DMS 273 treated with DMSO at 0.1 percent for 48 hours (cell line): Measurements from ENCODE around the gene CNST.

Experiments used
- DNase-seq: peaks from one replicate; lab custom pipeline; 2025; lab: John Stamatoyannopoulos, UW

CNST gene, protein sequence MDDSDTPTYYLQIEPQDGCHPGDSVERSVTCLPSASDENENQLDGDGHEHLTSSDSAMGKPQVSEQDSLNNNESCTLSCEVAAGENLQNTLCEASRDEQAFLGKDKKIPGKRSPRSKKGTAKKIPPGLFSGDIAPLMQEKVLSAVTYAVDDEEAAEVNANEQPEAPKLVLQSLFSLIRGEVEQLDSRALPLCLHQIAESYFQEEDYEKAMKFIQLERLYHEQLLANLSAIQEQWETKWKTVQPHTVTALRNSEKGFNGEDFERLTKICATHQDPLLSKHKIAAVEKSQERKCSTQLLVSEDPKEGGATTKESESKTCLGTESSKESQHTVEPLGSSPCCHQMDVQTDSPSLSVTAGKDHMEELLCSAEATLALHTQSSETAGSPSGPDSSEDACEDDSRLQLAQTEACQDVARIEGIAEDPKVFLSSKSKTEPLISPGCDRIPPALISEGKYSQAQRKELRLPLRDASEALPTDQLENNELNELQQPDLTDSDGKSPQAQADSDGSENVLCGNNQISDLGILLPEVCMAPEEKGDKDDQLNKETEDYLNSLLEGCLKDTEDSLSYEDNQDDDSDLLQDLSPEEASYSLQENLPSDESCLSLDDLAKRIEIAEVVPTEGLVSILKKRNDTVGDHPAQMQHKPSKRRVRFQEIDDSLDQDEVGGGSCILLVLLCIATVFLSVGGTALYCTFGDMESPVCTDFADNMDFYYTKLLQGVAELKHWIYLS

DNA sequence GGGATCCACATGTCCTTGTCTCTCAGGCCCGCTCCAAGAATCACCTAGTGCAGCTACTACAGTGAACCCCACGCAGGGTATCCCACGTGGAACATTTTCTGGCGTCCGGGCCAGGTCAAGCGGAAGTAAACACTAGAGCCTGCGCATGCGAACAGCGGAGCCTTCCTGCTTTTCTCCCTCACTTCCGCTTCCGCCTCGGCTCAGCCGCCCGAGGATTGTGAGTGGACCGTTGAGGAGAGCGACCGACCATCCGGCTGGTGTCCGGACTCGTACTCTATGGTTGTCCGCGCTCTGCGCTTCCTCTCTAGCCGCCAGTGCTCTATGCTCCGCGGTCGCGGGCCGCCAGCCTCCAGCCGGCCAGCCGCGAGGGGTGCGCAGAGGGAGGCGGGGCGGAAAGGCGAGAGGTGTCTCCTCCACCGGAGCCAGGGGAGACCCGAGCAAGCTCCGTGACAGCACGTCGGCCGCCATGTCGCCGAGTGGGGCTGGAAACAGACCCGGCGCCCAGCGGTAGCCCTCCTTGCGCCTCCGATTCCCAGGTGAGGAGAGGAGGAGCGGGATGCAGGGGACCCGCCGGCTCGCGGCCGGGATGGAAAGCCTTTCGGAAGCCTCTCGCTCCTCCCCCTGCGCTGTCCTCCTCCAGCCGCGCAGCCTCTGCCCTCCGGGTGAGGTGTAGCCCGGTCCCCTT is at the start of gene CNST, which contains the start of gene TFB2M:
Gene CNST (plus strand): TSS at position 329 of the 685 bp plus-strand sequence. CDS start 25,107 bp downstream, outside the sequence.
Gene TFB2M (minus strand): TSS at position 134 of the 685 bp plus-strand sequence. CDS start 123 bp downstream, at position 11.
- peak; percentile 98 for DNase-seq

DNA sequence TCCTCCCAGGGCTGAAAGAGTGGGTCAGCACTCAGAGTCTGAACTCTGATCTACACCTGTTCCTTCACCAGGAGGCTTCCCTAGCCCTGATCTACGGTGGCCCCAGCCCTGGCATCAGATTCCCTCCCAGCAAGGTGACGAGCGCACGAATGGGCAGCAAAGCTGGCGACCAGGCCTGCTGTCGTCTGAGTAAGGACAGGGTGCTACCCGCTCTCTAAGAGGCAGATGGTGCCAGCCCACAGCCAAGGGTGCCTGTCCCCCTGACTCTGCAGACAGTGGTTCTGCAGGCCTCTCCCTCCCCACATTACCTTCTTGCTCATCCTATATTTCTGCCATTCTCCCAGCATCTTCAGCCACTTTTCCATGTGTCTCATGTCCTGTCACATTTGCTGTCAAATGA is 48.9 kb upstream of the CNST start:
- DNase-seq = no peak

- no peak for DNase-seq
Observed at GRCh38 chr1:246518456-246519205, 47.6 kb upstream of the CNST start.

- no peak for DNase-seq
Observed at GRCh38 chr1:246519514-246519913, 46.7 kb upstream of the CNST start.

DNA sequence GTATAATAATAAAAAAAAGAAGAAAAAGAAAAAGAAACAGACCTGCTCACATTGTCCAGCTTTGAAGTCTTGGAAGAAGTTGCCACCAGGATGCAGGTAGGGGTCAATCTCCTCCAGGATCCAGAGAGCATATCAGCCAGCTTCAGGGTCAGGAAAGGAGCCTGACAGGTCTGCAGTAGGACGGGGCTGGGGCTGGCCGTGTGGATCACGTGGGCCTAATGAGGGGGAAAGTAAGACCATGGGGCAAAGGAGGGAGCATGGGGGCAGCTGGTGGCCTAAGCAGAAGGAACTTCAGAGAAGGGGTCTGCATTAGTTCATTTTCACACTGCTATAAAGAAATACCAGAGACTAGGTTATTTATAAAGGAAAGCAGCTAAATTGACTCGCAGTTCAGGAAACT is 39.9 kb upstream of the CNST start:
- DNase-seq = no peak

- DNase-seq = no peak
Observed at GRCh38 chr1:246526915-246527314, 39.3 kb upstream of the CNST start.

- DNase-seq = no peak
Observed at GRCh38 chr1:246527402-246528088, 38.7 kb upstream of the CNST start.

DNA sequence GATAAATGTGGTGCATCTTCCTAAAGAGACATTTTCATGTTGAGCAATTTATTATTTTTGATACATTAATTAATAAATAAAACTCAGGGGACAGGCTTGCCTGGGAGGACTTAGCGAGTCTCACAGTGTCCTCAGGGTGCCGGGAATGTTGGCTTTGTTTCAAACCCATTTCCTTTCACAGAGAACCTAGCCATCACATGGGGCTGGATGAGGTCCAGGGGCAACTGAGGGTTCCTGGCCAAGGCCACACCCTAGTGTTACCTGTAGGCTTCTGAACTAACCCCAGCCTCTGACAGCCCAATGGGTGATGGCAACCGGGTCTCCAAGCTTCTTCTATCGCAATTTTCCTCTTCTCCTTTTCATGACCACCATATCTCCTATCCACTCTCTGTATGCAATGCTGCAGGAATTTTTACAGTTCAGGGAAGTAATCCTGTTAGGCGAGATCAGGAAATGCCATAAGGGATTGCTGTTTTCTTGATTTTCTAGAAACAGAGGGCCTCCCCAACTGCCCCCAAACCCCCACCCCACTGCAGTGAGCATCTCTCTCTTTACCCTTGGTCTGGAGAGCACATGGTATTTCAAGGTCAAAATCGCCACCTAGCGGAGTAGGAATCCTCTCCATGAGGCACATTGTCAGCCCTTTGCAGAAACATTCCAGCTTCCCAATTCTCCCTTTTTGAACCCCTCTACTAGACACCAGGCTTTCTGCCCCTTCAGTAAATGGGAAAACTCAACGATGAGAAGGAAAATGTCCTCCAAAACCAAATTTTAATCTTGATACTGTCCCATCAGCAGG is 37.1 kb upstream of the CNST start:
- no peak for DNase-seq

DNA sequence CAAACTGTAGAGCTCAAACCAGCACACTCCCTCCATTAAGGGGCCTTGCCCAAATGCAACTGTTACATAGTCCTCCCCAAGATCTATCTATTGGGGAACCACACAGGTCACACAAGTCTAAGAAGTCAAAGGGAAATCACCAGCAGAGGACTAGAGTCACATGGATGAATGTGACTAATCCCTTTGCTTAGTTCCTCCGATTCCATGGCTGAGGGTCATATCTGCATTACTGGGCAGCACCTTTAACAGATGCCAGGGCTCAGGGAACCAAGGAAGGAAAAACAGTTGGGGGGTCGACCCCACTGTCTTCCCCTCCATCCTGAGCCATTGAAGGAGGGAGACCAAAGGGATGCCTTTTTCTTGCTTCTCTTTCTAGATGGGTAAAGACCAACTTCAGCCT is 35.8 kb upstream of the CNST start:
- no peak for DNase-seq

GRCh38 chr1:246532519-246532918 is 33.7 kb upstream of the CNST start:
- no peak for DNase-seq

DNA sequence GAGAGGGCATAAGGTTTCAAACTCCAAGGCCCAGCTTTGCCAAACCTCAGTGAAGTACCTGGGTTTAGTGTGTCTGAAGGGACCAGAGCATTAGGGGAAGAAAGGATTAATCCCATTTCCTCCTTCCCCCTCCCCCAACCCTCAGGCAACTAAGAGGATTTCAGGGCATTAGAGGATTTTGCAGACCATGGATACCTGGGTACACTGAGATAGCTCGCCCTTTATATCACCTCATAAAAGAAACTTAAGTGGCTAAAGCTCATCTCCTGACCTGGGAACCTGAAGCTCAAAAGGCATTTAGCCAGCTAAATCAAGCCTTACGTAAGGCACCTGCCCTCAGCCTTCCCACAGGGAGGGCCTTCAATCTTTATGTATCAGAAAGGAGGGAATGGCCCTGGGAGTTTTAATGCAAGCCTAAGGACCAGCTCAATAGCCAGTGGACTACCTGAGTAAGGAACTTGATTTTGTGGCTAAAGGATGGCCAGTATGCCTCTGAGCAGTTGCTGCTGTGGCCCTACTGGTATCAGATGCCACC is 32.8 kb upstream of the CNST start:
- no peak for DNase-seq

DNA sequence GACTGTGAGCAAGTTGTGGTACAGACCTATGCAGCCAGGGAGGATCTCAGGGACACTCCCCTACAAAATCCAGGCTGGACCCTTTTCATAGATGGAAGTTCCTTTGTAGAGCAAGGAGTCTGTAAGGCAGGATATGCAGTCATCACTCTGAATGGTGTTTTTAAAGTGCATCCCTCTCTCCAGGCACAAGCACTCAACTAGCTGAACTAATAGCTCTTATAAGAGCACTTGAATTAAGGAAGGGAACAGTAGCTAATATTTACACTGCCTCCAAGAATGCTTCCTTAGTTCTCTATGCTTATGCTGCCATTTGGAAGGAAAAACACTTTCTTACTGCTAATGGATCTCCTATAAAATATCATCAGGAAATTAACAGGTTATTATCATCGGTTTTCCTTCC is 32.1 kb upstream of the CNST start:
- DNase-seq = no peak

DNA sequence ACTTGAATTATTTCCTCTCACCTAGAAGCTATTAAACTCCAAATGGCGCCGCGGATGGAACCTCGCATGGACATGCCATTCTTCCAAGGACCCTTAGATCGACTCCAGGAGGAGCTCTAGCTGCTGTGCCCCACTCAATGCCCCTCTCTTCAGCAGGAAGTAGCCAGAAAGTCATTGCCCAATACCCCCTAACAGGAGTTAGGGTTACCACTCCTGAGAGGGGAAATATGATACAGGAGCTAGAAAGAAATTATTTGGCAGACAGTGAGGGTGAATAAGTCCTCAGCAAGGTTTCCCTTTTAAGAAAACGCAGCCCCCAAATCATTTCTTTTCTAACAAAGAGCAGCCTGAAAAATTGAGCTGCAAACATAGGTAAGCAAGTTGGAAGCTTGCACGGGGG is 28.8 kb upstream of the CNST start:
- DNase-seq = no peak

GRCh38 chr1:246537887-246538286 is 28.4 kb upstream of the CNST start:
- no peak for DNase-seq

- DNase-seq = no peak
Observed at GRCh38 chr1:246540738-246541491, 25.3 kb upstream of the CNST start.

DNA sequence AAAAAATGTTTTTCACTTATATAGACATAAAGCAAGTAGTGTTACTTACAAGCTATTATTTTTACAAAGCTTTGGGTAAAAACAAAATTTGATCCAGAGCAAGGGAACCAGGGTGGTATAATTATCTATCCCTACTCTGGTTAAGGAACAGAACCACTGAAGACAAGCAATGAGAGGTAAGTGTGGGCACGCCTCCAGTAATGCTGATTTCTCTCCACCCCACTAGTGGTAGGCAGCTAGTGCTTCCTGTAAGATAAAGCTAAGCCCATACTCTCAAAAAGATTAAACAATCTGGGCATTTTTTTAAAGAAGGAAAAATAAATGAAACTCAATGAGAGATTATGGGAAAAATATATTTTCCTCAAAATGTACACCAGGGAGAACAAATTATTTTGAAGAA is 22.3 kb upstream of the CNST start:
- DNase-seq = no peak

GRCh38 chr1:246549665-246550064 is 16.6 kb upstream of the CNST start:
- DNase-seq = no peak

DNA sequence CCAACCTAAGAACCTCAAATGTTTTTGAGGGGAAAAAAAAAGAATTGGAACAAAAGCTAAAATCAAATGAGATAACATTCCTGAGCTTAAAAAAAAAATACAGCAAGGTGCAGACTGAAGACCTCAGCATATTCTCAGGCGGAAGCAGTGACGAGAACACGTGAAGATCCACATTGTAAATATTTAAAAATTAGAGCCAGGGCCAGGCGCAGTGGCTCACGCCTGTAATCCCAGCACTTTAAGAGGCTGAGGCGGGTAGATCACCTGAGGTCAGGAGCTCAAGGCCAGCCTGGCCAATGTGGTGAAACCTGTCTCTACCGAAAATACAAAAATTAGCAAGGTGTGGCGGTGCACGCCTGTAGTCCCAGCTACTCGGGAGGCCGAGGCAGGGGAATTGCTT is 15.9 kb upstream of the CNST start:
- DNase-seq = no peak

GRCh38 chr1:246552110-246552509 is 14.1 kb upstream of the CNST start:
- no peak for DNase-seq

DNA sequence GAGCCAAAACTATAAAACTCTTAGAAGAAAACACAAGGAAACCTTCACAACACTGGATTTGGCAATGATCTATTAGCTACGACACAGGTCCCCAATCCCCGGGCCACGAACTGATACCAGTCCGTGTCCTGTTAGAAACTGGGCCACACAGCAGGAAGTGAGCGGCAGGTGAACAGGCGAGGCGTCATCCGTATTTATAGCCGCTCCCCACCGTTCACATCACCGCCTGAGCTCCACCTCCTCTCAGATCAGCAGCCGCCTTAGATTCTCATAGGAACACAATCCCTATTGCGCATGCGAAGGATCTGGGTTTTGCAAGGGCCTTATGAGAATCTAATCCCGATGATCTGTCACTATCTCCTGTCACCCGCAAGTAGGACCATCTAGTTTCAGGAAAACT is 12.1 kb upstream of the CNST start:
- no peak for DNase-seq
